Body of pancreas (tissue), 4 donors: Measurements from ENCODE around the gene ABI3.

ENCODE experiments used
- CTCF ChIP-seq, 7 experiments: fragments of 450-650 bp in 4 of 7; fragments of 200-600 bp in 3 of 7; sonication (generic) in 3 of 7; IDR thresholded peaks; one replicate each; pipeline ENCODE4 v1.5.1; 2016 to 2019; ENCODE audit warnings: antibody characterized with exemption in 7 of 7
- POLR2A ChIP-seq, 3 donors: fragments of 450-650 bp; IDR thresholded peaks; one replicate each; pipeline ENCODE4 v1.6.1; 2016; ENCODE audit warnings: antibody characterized with exemption in 3 of 3, mild to moderate bottlenecking in 2 of 3

GRCh38 chr17:49217651-49218413 lies 7.3 kb downstream of the ABI3 start:
- TF ChIP-seq CTCF (IDR thresholded peaks at IDR 0.05) (no peak), POLR2A (IDR thresholded peaks at IDR 0.05) (peak in 1 of 3 donors; percentile 31)
